Psoas muscle (tissue), 8 donors: ENCODE results near the gene SPATA24. TPM values are rescaled to one million over a fixed set of nuclear protein-coding genes. Genes with fewer than 3 reads are reported as not detected.

ENCODE experiments used
- ATAC-seq, 4 donors: fragments of 200-7000 bp; cut with Tn5 transposase; one replicate each; pipeline ENCODE4 v1.9.1; 2020; ENCODE audit warnings: moderate library complexity in 3 of 4, mild to moderate bottlenecking in 2 of 4
- DNase-seq, 2 donors: peaks; one replicate each; pipeline ENCODE4 v3.0.0-alpha.2; 2020
- H3K27ac ChIP-seq: fragments of 200-600 bp; one replicate; pipeline ENCODE4 v1.8.0; 2022
- H3K27me3 ChIP-seq, 3 donors: fragments of 200-600 bp in 1 of 3; one replicate each; pipeline versions ENCODE4 v1.6.1 to v1.8.0; 2013 to 2022; ENCODE audit warnings: low read length in 2 of 3, mild to moderate bottlenecking in 2 of 3, moderate library complexity in 1 of 3; ENCODE audit not compliant: insufficient read depth in 3 of 3
- H3K36me3 ChIP-seq, 2 donors: fragments of 200-600 bp in 1 of 2; one replicate each; pipeline versions ENCODE4 v1.6.1 to v1.8.0; 2013 to 2022; ENCODE audit warnings: low read depth in 1 of 2, mild to moderate bottlenecking in 1 of 2, moderate library complexity in 1 of 2; ENCODE audit not compliant: insufficient read depth in 1 of 2
- H3K4me1 ChIP-seq: fragments of 200-600 bp; one replicate; pipeline ENCODE4 v1.8.0; 2022
- H3K4me3 ChIP-seq: fragments of 200-600 bp; one replicate; pipeline ENCODE4 v1.8.0; 2022; ENCODE audit warnings: mild to moderate bottlenecking
- H3K9me3 ChIP-seq: fragments of 200-600 bp; one replicate; pipeline ENCODE4 v1.8.0; 2022
- CTCF ChIP-seq: fragments of 200-600 bp; IDR thresholded peaks from one replicate; pipeline ENCODE4 v1.8.0; 2022; ENCODE audit warnings: antibody characterized with exemption
- WGBS, 3 donors: extraction: QIAGEN DNeasy Blood & Tissue Kit; methylation state at CpG; one replicate each; pipeline versions ENCODE4 v1.1.6 to v1.1.7; 2013; 5-methylcytosine and 5-hydroxymethylcytosine counted together
- intact Hi-C, 2 donors: fragments of 100-400 bp; cut with DNase I; formaldehyde crosslinking; loops; one replicate each; pipeline versions ENCODE4 v1.11.0 to v1.14.2; 2022
- polyA plus RNA-seq, 3 donors: library from polyadenylated mRNA; stranded (reverse); fragments of 200-250 nt; gene quantifications; one replicate each; pipeline ENCODE4 v1.2.3, GENCODE V29; 2013
- total RNA-seq, 4 donors: library from RNA; stranded (reverse); fragmentation: NEBNext Ultra II Directional in 2 of 4; extraction: Animal tissue kit (Norgen Biotek cat#: 25700) in 2 of 4; gene quantifications; one replicate each; pipeline versions ENCODE4 v1.2.1 to v1.2.4, GENCODE V29; 2021 to 2023
- donor health status: healthy with polysubstance abuse.
- donor health status: DM: no; HTN: no; CAD: no; lungs with moderate emphysema.
- donor health status: Bipolar disorder and iron deficiency.
- donor health status: healthy.
- donor health status: DM: yes; HTN: yes; CAD: no.
- donor health status: DM: no; HTN: no; CAD: no.
- donor health status: DM: no; HTN: no; CAD: no.
- donor health status: DM: yes; HTN: yes; CAD: no.

Gene SPATA24
- total and polyA plus RNA-seq, 7 donors, result 6.7 to 18.8 (median 11.5) TPM

- H3K27ac ChIP-seq, result peak overlapping the region; percentile 77
Observed at GRCh38 chr5:139371482-139372435, 32.1 kb downstream of the SPATA24 start.

GRCh38 chr5:139369181-139369580 is 34.7 kb downstream of the SPATA24 start:
- TF ChIP-seq CTCF, result no peak
- Histone ChIP-seq H3K4me1 (peaks cover 28% of the 10 kb centered on the region), H3K4me3 (no peak overlapping the region), H3K27ac (peak overlapping the region; percentile 33), H3K36me3 (peaks cover 11 to 80% of the 10 kb centered on the region in 2 donors), H3K27me3 (no peaks in the 10 kb centered on the region), H3K9me3 (no peaks in the 10 kb centered on the region)
- ATAC-seq (no peak), DNase-seq (no peak)
- WGBS, 3 donors, result 49 to 86% (median 53%) methylated on average over 1 of the region's 1 CpG
- intact Hi-C loops, result no loop called here

More at GRCh38 chr5:139371482-139372435, 32.1 kb downstream of the SPATA24 start:
- Histone ChIP-seq H3K4me3 (no peak overlapping the region), H3K36me3 (peaks cover under 1 to 54% of the 10 kb centered on the region in 2 donors), H3K4me1 (peaks cover 33% of the 10 kb centered on the region), H3K9me3 (no peaks in the 10 kb centered on the region), H3K27me3 (no peaks in the 10 kb centered on the region)
- no peak for ATAC-seq
- intact Hi-C loops, result no loop called here
- WGBS, 3 donors, result 60 to 68% (median 64%) methylated on average over 7 of the region's 7 CpGs
- DNase-seq, result no peak
- no peak for TF ChIP-seq CTCF

GRCh38 chr5:139368613-139369012 is 35.3 kb downstream of the SPATA24 start:
- peaks cover 11 to 85% of the 10 kb centered on the region in 2 donors for H3K36me3 ChIP-seq
- WGBS, 3 donors, result 35 to 70% (median 40%) methylated on average over 2 of the region's 2 CpGs
- peak in 3 of 4 donors; percentile 17 to 52 (median 29) for ATAC-seq

GRCh38 chr5:139364466-139364865 is 39.4 kb downstream of the SPATA24 start:
- 74 to 82% (median 79%) methylated on average over 2 of the region's 2 CpGs for WGBS, 3 donors
- H3K36me3 ChIP-seq, result peaks cover 11 to 60% of the 10 kb centered on the region in 2 donors

More at GRCh38 chr5:139368613-139369012, 35.3 kb downstream of the SPATA24 start:
- H3K9me3 ChIP-seq, result no peaks in the 10 kb centered on the region
- intact Hi-C loops, result no loop called here
- no peak for DNase-seq
- H3K27me3 ChIP-seq, result no peaks in the 10 kb centered on the region
- H3K4me1 ChIP-seq, result peaks cover 23% of the 10 kb centered on the region
- peak overlapping the region; percentile 33 for H3K27ac ChIP-seq
- no peak overlapping the region for H3K4me3 ChIP-seq
- no peak for TF ChIP-seq CTCF

More at GRCh38 chr5:139364466-139364865, 39.4 kb downstream of the SPATA24 start:
- no peaks in the 10 kb centered on the region for H3K27me3 ChIP-seq
- H3K4me1 ChIP-seq, result peaks cover 11% of the 10 kb centered on the region
- H3K9me3 ChIP-seq, result no peaks in the 10 kb centered on the region
- intact Hi-C loops, result no loop called here
- H3K4me3 ChIP-seq, result no peak overlapping the region
- DNase-seq (no peak), ATAC-seq (no peak)
- no peak overlapping the region for H3K27ac ChIP-seq
- no peak for TF ChIP-seq CTCF
